Measurements from ENCODE around the gene EIF1B. TPM values are rescaled to one million over a fixed set of nuclear protein-coding genes. Genes with fewer than 3 reads are reported as not detected.

EIF1B gene
- total RNA-seq, 1 donor from 2014 or later, result 62.3 TPM

- Mint-ChIP-seq H3K27me3 (ENCODE audit: unreplicated experiment) (peaks cover 9% of the 10 kb centered on the region), H3K4me1 (ENCODE audit: unreplicated experiment) (no peaks in the 10 kb centered on the region), H3K36me3 (ENCODE audit: unreplicated experiment) (no peaks in the 10 kb centered on the region), H3K9me3 (ENCODE audit: unreplicated experiment) (no peaks in the 10 kb centered on the region), H3K27ac (ENCODE audit: unreplicated experiment) (no peak overlapping the region), H3K4me3 (ENCODE audit: unreplicated experiment) (no peak overlapping the region)
- no peak for TF ChIP-seq CTCF (IDR thresholded peaks at IDR 0.05)
- no peak for DNase-seq (ENCODE audit: extremely low spot score, unreplicated experiment)
Observed at GRCh38 chr3:40358454-40358853, 48.9 kb downstream of the EIF1B start.

Other genes starting within 250 kb of the EIF1B start
- gene ENTPD3, start 77.5 kb downstream of the EIF1B start, total RNA-seq, result not detected in 2 replicates
- 1,629 and 1,726 TPM in 2 replicates for gene RPL14, start 147.6 kb downstream of the EIF1B start, total RNA-seq
- 6.7 and 8.4 TPM in 2 replicates for gene ZNF619, start 167.4 kb downstream of the EIF1B start, total RNA-seq
- 3.7 and 4.8 TPM in 2 replicates for gene ZNF620, start 196.3 kb downstream of the EIF1B start, total RNA-seq
- gene ZNF621, start 215.3 kb downstream of the EIF1B start, total RNA-seq, result 27.9 and 30.8 TPM in 2 replicates